GM12891 (cell line): ENCODE data around the gene TNNI3K.

ENCODE experiments used
- DNase-seq: peaks from one replicate; pipeline ENCODE4 v3.0.0; 2011; ENCODE audit warnings: low spot score; ENCODE audit not compliant: insufficient read length
- FAIRE-seq: peaks from 2 replicates; lab custom pipeline; 2011; peaks lifted over from hg19 to GRCh38; lab: Jason Lieb, UNC
- PAX5 ChIP-seq: IDR thresholded peaks from 2 replicates; pipeline ENCODE4 v1.6.1; 2011; ENCODE audit warnings: low read length, moderate library complexity, mild to moderate bottlenecking; ENCODE audit not compliant: insufficient read depth, severe bottlenecking
- POLR2A ChIP-seq: IDR thresholded peaks from 2 replicates; pipeline ENCODE4 v1.6.1; 2011; ENCODE audit warnings: low read depth, low read length, control low read depth
- POLR2AphosphoS5 ChIP-seq: IDR thresholded peaks from 2 replicates; pipeline ENCODE4 v1.6.1; 2011; ENCODE audit warnings: low read depth, low read length, control low read depth
- POU2F2 ChIP-seq: IDR thresholded peaks from 2 replicates; pipeline ENCODE4 v1.6.1; 2011; ENCODE audit warnings: low read depth, mild to moderate bottlenecking, control low read depth, low read length, moderate library complexity
- SPI1 ChIP-seq: IDR thresholded peaks from 2 replicates; pipeline ENCODE4 v1.6.1; 2011; ENCODE audit warnings: low read depth, low read length, control low read depth
- TAF1 ChIP-seq: IDR thresholded peaks from 2 replicates; pipeline ENCODE4 v1.6.1; 2011; ENCODE audit warnings: low read depth, low read length, control low read depth

Gene TNNI3K

GRCh38 chr1:74522148-74522547 is 287.0 kb downstream of the TNNI3K start:
- DNase-seq (no peak), FAIRE-seq (no peak)
- TF ChIP-seq POLR2A: no peak
- TF ChIP-seq PAX5: no peak

- FAIRE-seq: no peak
- no peak for TF ChIP-seq POLR2AphosphoS5
- no peak for TF ChIP-seq SPI1
- TF ChIP-seq TAF1: no peak
- no peak for TF ChIP-seq POU2F2
- no peak for TF ChIP-seq POLR2A
- TF ChIP-seq PAX5: no peak
Measured at GRCh38 chr1:74523873-74524480, 288.8 kb downstream of the TNNI3K start.

GRCh38 chr1:74526708-74527107 is 291.5 kb downstream of the TNNI3K start:
- FAIRE-seq (no peak), DNase-seq (no peak)
- TF ChIP-seq POLR2A: no peak
- no peak for TF ChIP-seq POLR2AphosphoS5
- TF ChIP-seq PAX5: no peak
- no peak for TF ChIP-seq SPI1
- TF ChIP-seq TAF1: no peak
- TF ChIP-seq POU2F2: no peak

More at GRCh38 chr1:74523873-74524480, 288.8 kb downstream of the TNNI3K start:
- DNase-seq: no peak

GRCh38 chr1:74528123-74528522 is 292.9 kb downstream of the TNNI3K start:
- FAIRE-seq (no peak), DNase-seq (no peak)
- TF ChIP-seq POLR2AphosphoS5 (no peak), TAF1 (no peak), PAX5 (no peak), SPI1 (no peak), POU2F2 (no peak), POLR2A (no peak)

- FAIRE-seq (no peak), DNase-seq (no peak)
- TF ChIP-seq SPI1 (no peak), TAF1 (no peak), PAX5 (no peak), POLR2A (no peak), POLR2AphosphoS5 (no peak), POU2F2 (no peak)
Measured at GRCh38 chr1:74530892-74531291, 295.7 kb downstream of the TNNI3K start.

- TF ChIP-seq PAX5: no peak
- TF ChIP-seq POU2F2: no peak
- no peak for TF ChIP-seq POLR2AphosphoS5
- FAIRE-seq (no peak), DNase-seq (no peak)
Measured at GRCh38 chr1:74531796-74532195, 296.6 kb downstream of the TNNI3K start.

GRCh38 chr1:74534241-74534640 is 299.1 kb downstream of the TNNI3K start:
- DNase-seq: no peak
- no peak for FAIRE-seq
- TF ChIP-seq SPI1: no peak
- TF ChIP-seq POLR2AphosphoS5: no peak
- no peak for TF ChIP-seq TAF1
- no peak for TF ChIP-seq PAX5
- no peak for TF ChIP-seq POU2F2
- no peak for TF ChIP-seq POLR2A

- TF ChIP-seq POLR2AphosphoS5: no peak
- no peak for TF ChIP-seq POU2F2
- TF ChIP-seq SPI1: no peak
- no peak for TF ChIP-seq PAX5
- no peak for TF ChIP-seq POLR2A
- no peak for TF ChIP-seq TAF1
- DNase-seq: no peak
- FAIRE-seq: no peak
Measured at GRCh38 chr1:74545821-74546220, 310.6 kb downstream of the TNNI3K start.

GRCh38 chr1:74548961-74549750 is 314.0 kb downstream of the TNNI3K start:
- no peak for TF ChIP-seq TAF1
- no peak for TF ChIP-seq SPI1
- no peak for TF ChIP-seq POLR2A
- TF ChIP-seq PAX5: no peak
- TF ChIP-seq POU2F2: no peak
- TF ChIP-seq POLR2AphosphoS5: no peak
- FAIRE-seq: no peak
- no peak for DNase-seq

GRCh38 chr1:74549932-74550331 is 314.7 kb downstream of the TNNI3K start:
- FAIRE-seq (no peak), DNase-seq (no peak)
- TF ChIP-seq POU2F2 (no peak), POLR2AphosphoS5 (no peak), PAX5 (no peak), SPI1 (no peak), TAF1 (no peak), POLR2A (no peak)
